GM21825 (cell line): Measurements from ENCODE around the gene TPMT.
"Not testable (repeated sequence)": the region's sequence is repeated elsewhere in the genome, so short reads cannot be mapped to it uniquely, and the experiment has no call there.

ENCODE experiments used
- ATAC-seq: cut with Tn5 transposase; IDR thresholded peaks from one replicate; pipeline ENCODE4 v1.9.1; 2021; ENCODE audit warnings: mild to moderate bottlenecking, moderate library complexity; ENCODE audit not compliant: unreplicated experiment

TPMT gene

DNA sequence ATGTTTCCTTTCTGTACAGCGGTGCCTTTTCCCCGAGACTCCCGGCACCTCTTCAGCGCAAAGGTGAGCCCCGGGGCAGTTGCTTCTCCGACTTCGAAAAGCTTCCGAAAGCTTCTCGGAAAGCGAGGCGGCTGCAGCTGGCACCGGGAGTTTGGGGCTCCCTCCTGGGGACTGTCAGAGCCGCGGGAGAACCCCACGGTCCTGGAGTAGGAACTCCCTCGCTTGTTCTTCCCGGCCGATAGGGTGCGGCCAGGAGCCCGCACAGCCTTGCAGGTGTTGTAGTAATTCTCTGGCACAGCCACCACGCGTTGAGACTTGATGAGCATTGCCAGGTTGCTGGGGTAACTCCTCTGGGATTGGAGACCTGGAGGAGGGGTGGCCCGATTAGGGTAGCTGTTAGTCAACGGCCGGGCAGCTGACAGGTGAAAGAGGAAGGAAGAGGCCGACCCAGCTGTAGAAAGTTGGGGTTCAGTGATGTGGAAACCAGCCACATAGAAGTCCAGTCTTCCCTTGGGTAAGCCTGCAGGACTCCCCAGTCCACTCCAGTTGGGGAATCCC, 1.1 kb upstream of the TPMT start:
- ATAC-seq: peak; percentile 44

DNA sequence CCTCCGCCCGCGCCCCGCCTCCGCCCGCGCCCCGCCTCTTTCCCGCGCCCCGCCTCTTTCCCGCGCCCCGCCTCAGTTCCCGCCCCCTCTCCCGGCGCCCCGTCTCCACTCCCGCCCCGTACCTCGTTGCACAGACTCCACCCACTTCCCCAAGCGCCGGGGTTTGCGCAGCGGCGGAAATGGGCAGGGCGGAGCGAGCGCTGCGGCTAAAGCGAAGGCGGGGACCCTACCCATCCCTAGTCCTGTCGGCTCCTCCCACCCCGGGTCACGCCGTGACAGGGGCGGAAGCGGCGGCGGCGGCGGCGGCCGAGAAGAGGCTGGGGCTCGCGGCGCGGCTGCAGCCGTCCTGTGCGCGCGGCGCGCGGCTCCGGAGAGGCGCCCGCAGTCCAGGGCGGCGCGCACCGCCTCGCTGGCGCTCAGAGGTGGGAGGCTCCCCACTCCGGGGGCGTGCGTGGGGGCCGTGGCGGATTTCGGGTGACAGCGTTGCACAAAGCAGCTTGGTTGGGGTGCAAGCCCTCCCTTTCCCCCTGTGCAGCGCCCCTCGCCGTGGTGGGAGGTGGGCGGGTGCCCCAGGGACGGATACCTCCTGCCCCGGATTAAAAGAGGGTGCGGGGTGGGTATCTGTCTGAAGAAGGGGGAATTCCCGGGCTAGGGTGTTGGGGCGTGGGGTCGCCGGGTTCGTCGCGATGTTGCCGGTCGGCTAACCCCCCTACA, 430 bp upstream of the TPMT start, which contains the start of gene KDM1B:
Gene KDM1B, plus strand, starts transcription at position 273 of the 714 bp plus-strand sequence. CDS start 4,474 bp downstream, outside the sequence.
- peak; percentile 90 for ATAC-seq

DNA sequence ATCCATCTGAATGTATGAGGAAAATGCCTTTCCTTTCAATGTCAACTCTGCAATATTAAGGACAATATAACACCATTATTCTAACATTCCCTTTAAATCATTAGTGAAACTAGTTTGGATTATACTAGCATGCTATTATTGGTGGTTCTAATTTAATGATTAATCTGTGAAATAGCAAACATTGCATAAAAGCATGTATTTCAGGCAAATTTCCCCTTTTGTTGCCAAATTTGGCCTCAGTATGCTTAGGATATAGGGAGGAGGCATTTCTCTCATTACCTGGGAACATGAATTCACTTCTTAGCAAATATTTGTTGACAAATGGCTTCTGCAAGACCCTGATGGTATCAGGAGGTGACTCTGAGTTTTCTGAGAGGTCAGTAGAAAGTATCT, 1.6 kb downstream of the TPMT start:
- no peak for ATAC-seq

GRCh38 chr6:18151801-18152200, 3.1 kb downstream of the TPMT start:
- ATAC-seq: no peak

- not testable (repeated sequence) for ATAC-seq
Measured at GRCh38 chr6:18151391-18151790, 3.5 kb downstream of the TPMT start.

GRCh38 chr6:18148304-18149025, 6.4 kb downstream of the TPMT start:
- ATAC-seq: no peak

GRCh38 chr6:18147616-18148015, 7.3 kb downstream of the TPMT start:
- ATAC-seq: no peak

DNA sequence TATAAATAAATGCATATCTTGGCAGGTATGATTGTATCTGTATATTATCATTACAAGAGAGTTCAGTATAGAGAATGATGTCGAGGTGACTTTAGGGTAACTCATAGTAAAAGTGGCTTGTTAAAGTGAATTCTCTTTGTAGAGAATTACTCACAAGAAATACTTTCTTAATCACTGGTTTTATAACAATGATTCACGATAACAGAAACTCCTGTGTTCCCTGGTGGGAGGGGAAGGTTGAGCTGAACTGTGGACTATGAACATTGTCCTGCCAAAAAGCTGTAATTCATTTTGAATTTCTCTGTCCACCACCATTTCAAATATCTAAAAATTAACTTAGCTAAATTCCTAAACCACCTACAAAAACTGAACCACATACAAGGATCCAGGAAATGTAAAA, 7.7 kb downstream of the TPMT start:
- no peak for ATAC-seq

- no peak for ATAC-seq
Measured at GRCh38 chr6:18142591-18142861, 12.4 kb downstream of the TPMT start.

DNA sequence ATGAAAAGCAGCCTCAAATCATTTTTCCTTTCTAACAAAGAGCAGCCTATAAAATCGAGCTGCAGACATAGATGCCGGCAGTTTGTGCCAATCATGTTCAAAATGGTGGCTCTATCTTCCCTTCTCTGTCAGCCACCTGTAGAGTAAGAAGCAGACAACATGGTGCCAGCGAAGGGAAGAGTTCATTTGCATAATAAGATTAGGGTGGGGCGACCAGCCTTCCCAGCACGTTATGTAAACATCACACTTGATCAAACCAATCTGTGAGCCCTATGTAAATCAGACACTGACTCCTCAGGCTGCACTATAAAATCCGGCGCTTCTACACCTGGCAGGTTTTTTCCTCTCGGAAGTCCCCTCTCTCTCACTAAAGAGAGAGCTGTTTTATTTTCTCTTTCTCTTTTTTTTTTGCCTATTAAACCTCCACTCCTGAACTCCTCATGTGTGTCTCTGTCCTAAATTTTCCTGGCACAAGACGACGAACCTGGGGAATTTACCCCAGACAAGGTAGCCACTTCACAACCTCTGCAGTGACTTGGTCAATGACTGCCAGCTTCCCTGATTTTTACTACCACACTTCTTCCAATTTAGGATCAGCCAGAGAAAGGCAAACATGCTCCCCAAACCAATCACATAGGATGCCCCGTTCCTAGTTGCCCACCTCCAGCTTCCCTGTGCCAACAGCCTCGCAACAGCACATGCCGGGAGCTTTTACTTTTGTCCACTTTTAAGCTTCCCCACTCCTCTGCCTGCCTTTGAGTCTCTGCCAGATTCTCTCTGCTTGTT, 12.9 kb downstream of the TPMT start:
- ATAC-seq: no peak

- ATAC-seq: no peak
Measured at GRCh38 chr6:18139935-18140621, 14.8 kb downstream of the TPMT start.

DNA sequence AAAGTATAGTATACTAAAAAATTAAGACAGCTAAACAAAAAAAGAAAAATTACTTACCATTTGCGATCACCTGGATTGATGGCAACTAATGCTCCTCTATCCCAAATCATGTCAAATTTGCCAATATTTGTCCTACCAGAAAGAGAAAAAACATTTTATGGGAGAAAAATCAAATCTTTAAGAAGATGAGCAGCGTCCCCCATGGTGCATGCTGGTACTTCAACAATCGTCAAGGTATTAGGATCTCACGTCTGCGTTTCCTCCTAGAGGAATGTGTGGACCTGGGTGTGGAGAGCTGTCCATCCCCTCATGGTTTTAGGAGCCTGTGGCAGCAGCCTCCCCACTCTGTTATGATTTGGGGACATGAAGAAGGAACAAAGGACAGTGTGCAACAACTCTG, 16.0 kb downstream of the TPMT start:
- ATAC-seq: no peak

- no peak for ATAC-seq
Measured at GRCh38 chr6:18136260-18136659, 18.6 kb downstream of the TPMT start.

GRCh38 chr6:18135171-18135570, 19.7 kb downstream of the TPMT start:
- ATAC-seq: no peak

DNA sequence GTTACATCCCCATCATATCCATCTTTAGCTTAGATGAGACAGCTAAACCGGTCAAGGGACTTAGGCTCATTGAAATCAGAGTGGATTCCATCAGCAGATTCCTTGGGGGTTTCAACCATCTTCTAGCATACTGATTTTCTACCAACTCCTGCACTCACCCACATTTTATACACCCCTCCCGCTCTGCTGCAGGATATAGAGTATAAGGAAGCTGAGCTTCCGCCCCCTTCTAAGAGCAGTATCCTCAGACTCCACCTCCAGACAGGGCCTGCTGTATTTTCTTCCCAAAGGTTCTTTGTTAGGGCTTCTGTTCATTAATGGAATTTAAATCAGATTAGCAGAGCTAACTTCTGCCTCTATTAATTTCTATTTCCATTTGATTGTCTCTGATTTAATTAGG, 22.5 kb downstream of the TPMT start:
- ATAC-seq: no peak

GRCh38 chr6:18126121-18126520, 28.8 kb downstream of the TPMT start:
- ATAC-seq: no peak

DNA sequence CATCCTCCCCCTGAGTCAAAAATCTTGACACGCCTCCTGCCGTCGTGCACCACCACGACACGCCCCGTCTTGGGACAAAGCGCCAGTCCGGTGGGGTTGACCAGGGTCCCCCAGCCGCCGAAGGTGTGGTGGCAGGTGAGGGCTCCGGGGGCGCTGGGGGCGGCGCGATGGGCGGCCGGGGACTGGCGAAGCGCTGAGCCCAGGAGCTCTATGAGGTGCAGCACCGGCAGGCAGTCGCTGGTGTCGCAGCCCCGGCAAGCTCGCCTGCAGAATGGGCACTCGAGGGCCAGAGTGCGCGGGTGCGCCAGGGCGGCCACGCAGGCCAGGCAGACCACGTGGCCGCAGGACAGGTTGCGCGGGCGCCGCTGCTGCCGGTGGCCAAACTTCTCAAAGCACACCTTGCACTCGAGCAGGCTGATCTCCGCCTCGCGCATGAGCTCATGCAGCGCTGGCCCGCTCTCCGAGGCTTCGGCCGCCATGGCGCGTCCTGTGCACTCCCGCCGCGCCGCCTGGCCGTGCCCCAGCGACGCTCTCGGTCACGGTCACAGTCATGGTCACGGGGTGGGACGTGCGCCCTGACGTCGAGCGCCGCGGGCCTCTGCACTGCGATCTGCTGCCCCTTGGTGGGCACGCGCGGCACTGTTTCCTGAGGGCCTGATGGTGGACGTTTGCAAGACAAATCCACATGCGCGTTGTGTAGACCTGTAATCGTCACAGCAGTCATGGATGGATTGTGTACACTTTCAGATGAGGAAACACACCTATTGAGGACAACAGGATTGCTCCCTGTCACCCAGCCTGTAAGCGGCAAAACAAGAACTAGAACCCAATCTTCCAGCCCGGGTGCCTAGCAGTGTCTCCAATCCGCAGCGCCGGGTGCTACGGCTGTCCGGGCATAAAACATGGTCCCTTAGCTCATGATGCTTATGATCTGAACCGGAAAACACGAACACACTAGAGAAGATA, 32.5 kb downstream of the TPMT start, which contains the start of gene NHLRC1:
Gene NHLRC1, minus strand, starts transcription at position 550 of the 966 bp plus-strand sequence. Its CDS starts 71 bp downstream, at position 479.
- peak; percentile 99 for ATAC-seq

GRCh38 chr6:18121580-18122127, 33.2 kb downstream of the TPMT start:
- ATAC-seq: no peak

DNA sequence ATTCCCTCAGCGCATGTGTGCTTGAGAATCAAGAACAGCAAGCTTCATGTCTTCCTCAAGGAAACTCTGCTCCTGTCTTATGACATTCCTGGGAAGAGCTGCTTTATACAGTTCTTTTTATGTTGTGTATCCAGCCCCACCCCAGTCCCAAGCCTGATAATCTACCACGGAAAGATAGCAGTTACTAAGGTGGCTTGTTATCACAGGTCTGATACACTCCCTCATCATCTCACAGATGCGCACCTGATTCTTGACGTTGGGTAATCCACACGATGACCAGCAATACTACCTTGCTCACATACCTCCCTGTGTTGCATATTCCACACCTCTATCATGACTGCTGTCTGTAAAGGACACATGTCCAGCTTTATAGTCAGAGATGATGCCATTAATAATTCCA, 35.6 kb downstream of the TPMT start:
- ATAC-seq: no peak
